HepG2 (cell line): ENCODE results near the gene ADGRF5. TPM values are rescaled to one million over a fixed set of nuclear protein-coding genes. Genes with fewer than 3 reads are reported as not detected.

ENCODE experiments used
- CBX2 ChIP-seq, 2 experiments: fragments of 200-600 bp in 1 of 2; sonication (generic); formaldehyde crosslinking in 1 of 2; IDR thresholded peaks; 2 replicates each; pipeline versions ENCODE4 v1.7.0 to v1.8.1; 2018 to 2022; ENCODE audit warnings: low read depth in 2 of 2, low read length in 1 of 2, mild to moderate bottlenecking in 1 of 2, missing genetic modification reagents in 1 of 2
- CCDC6 ChIP-seq: sonication (generic); formaldehyde crosslinking; IDR thresholded peaks from 2 replicates; pipeline ENCODE4 v1.8.1; 2022; ENCODE audit warnings: mild to moderate bottlenecking, missing genetic modification reagents, moderate library complexity
- GATAD2A ChIP-seq: IDR thresholded peaks from 2 replicates; pipeline ENCODE4 v1.6.1; 2016
- GRHL1 ChIP-seq: sonication (generic); formaldehyde crosslinking; conservative IDR thresholded peaks from 2 replicates; pipeline ENCODE4 v1.8.0; 2022; ENCODE audit warnings: missing genetic modification reagents
- HMGA1 ChIP-seq: sonication (generic); formaldehyde crosslinking; conservative IDR thresholded peaks from 2 replicates; pipeline ENCODE4 v1.4.0; 2020; ENCODE audit warnings: missing genetic modification reagents
- KDM5B ChIP-seq: sonication (generic); formaldehyde crosslinking; IDR thresholded peaks from 2 replicates; pipeline ENCODE4 v1.4.0; 2020; ENCODE audit warnings: missing genetic modification reagents, mild to moderate bottlenecking, borderline replicate concordance
- MIXL1 ChIP-seq: IDR thresholded peaks from 2 replicates; pipeline ENCODE4 v1.6.1; 2016
- NKX3-1 ChIP-seq: sonication (generic); formaldehyde crosslinking; IDR thresholded peaks from 2 replicates; pipeline ENCODE4 v1.5.0; 2020; ENCODE audit warnings: missing genetic modification reagents
- SRSF4 ChIP-seq: fragments of 200-400 bp; formaldehyde crosslinking; IDR thresholded peaks from one replicate; pipeline ENCODE4 v1.6.1; 2018; ENCODE audit warnings: mild to moderate bottlenecking, low read depth, low read length, moderate library complexity; ENCODE audit not compliant: poor library complexity, severe bottlenecking
- TCF7 ChIP-seq: sonication (generic); IDR thresholded peaks from 2 replicates; pipeline ENCODE4 v1.6.1; 2016; ENCODE audit warnings: antibody characterized with exemption, low read depth
- TFDP1 ChIP-seq: IDR thresholded peaks from 2 replicates; pipeline ENCODE4 v1.6.1; 2016; ENCODE audit warnings: missing compliant biosample characterization, missing genetic modification reagents, borderline replicate concordance
- TSC22D2 ChIP-seq: sonication (generic); formaldehyde crosslinking; IDR thresholded peaks from 2 replicates; pipeline ENCODE4 v1.5.1; 2020; ENCODE audit warnings: missing genetic modification reagents, mild to moderate bottlenecking, borderline replicate concordance
- ZBTB1 ChIP-seq: sonication (generic); formaldehyde crosslinking; IDR thresholded peaks from 2 replicates; pipeline ENCODE4 v1.4.0; 2020; ENCODE audit warnings: missing genetic modification reagents, borderline replicate concordance
- ZMYM3 ChIP-seq: sonication (generic); formaldehyde crosslinking; IDR thresholded peaks from 2 replicates; pipeline ENCODE4 v1.5.1; 2020; ENCODE audit warnings: mild to moderate bottlenecking, missing genetic modification reagents
- polyA plus RNA-seq, 8 experiments: library from polyadenylated mRNA; depleted of rRNA in 3 of 8; stranded (reverse) in 7 of 8; unstranded in 1 of 8; fragments of >200 nt; fragmentation: Illumina TruSeq in 4 of 8; extraction: Trizol in 4 of 8; gene quantifications; 2 replicates each; pipeline versions ENCODE4 v1.2.1 to v1.2.3, GENCODE V29; 2011 to 2016; ENCODE audit warnings: low read depth in 4 of 8, missing spikeins in 1 of 8, mixed read lengths in 1 of 8; ENCODE audit not compliant: insufficient read depth in 1 of 8
- total RNA-seq, 5 experiments: library from RNA; depleted of rRNA; stranded (reverse); fragments of >200 nt; fragmentation: Illumina TruSeq; extraction: Trizol; gene quantifications; 2 replicates each; pipeline ENCODE4 v1.2.3, GENCODE V29; 2016; ENCODE audit warnings: low read depth in 1 of 5
- TF ChIP-seq, protein P1 (sequence below): sonication (generic); formaldehyde crosslinking; IDR thresholded peaks from 2 replicates; pipeline ENCODE4 v1.5.0; 2020; ENCODE audit warnings: missing genetic modification reagents, mild to moderate bottlenecking, borderline replicate concordance
- TF ChIP-seq, protein P2 (sequence below): IDR thresholded peaks from 2 replicates; pipeline ENCODE4 v1.6.1; 2016; ENCODE audit warnings: missing biosample characterization, missing genetic modification reagents, low read depth
- TF ChIP-seq, protein P3 (sequence below), 2 experiments: sonication (generic) in 1 of 2; formaldehyde crosslinking in 1 of 2; IDR thresholded peaks; 2 replicates each; pipeline versions ENCODE4 v1.6.1 to v1.9.0; 2014 to 2022; ENCODE audit warnings: antibody characterized with exemption in 1 of 2, borderline replicate concordance in 1 of 2, inconsistent platforms in 1 of 2, low read depth in 1 of 2, missing genetic modification reagents in 1 of 2

ADGRF5 gene
- total and polyA plus RNA-seq, 2 of the 13 experiments (the other 11 are each of a cell fraction or from before 2014, with no cell fraction given) = not detected

GRCh38 chr6:46848684-46849360, 72.9 kb downstream of the ADGRF5 start (continued):
- TF ChIP-seq CBX2 (IDR thresholded peaks at IDR 0.05; ENCODE audit: low read depth, low read length) (no peak), CBX2 (CRISPR knock-in tag; IDR thresholded peaks at IDR 0.05; ENCODE audit: low read depth) (0 out of 2 replicates have a peak, but pooled peaks have one; percentile 86), GATAD2A (peak; percentile 70), TSC22D2 (CRISPR knock-in tag) (peak; percentile 69), HMGA1 (CRISPR knock-in tag) (no peak), ZBTB1 (CRISPR knock-in tag) (no peak), TFDP1 (CRISPR knock-in tag) (peak; percentile 57; the same call in 1 of the 2 replicates), SRSF4 (no peak), ZMYM3 (CRISPR knock-in tag) (0 out of 2 replicates have a peak, but pooled peaks have one; percentile 27), GRHL1 (no peak), NKX3-1 (no peak), MIXL1 (peak; percentile 54; the same call in 1 of the 2 replicates), CCDC6 (CRISPR knock-in tag) (no peak), KDM5B (CRISPR knock-in tag) (peak; percentile 24; the same call in 1 of the 2 replicates), TCF7 (no peak)
- TF ChIP-seq, protein P1, sequence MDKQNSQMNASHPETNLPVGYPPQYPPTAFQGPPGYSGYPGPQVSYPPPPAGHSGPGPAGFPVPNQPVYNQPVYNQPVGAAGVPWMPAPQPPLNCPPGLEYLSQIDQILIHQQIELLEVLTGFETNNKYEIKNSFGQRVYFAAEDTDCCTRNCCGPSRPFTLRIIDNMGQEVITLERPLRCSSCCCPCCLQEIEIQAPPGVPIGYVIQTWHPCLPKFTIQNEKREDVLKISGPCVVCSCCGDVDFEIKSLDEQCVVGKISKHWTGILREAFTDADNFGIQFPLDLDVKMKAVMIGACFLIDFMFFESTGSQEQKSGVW (CRISPR knock-in tag) = no peak
- TF ChIP-seq, protein P2, sequence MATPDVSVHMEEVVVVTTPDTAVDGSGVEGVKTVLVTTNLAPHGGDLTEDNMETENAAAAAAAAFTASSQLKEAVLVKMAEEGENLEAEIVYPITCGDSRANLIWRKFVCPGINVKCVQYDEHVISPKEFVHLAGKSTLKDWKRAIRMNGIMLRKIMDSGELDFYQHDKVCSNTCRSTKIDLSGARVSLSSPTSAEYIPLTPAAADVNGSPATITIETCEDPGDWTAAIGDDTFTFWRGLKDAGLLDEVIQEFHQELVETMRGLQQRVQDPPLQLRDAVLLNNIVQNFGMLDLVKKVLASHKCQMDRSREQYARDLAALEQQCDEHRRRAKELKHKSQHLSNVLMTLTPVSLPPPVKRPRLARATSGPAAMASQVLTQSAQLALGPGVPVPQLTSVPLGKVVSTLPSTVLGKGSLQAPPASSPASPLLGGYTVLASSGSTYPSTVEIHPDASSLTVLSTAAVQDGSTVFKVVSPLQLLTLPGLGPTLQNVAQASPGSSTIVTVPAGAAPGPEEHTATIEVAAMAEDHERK = no peak
- TF ChIP-seq, protein P3, sequence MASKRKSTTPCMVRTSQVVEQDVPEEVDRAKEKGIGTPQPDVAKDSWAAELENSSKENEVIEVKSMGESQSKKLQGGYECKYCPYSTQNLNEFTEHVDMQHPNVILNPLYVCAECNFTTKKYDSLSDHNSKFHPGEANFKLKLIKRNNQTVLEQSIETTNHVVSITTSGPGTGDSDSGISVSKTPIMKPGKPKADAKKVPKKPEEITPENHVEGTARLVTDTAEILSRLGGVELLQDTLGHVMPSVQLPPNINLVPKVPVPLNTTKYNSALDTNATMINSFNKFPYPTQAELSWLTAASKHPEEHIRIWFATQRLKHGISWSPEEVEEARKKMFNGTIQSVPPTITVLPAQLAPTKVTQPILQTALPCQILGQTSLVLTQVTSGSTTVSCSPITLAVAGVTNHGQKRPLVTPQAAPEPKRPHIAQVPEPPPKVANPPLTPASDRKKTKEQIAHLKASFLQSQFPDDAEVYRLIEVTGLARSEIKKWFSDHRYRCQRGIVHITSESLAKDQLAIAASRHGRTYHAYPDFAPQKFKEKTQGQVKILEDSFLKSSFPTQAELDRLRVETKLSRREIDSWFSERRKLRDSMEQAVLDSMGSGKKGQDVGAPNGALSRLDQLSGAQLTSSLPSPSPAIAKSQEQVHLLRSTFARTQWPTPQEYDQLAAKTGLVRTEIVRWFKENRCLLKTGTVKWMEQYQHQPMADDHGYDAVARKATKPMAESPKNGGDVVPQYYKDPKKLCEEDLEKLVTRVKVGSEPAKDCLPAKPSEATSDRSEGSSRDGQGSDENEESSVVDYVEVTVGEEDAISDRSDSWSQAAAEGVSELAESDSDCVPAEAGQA (IDR thresholded peaks at IDR 0.05; ENCODE audit: low read depth) = no peak; the same call in 1 of the 2 replicates
- TF ChIP-seq, protein P3 (CRISPR knock-in tag; IDR thresholded peaks at IDR 0.05; ENCODE audit: borderline replicate concordance) = no peak
